GM12878 (cell line): ENCODE measurements around the gene GMDS. TPM values are rescaled to one million over a fixed set of nuclear protein-coding genes. Genes with fewer than 3 reads are reported as not detected.
A peak's percentile ranks its signal among the peaks of the same experiment; 100 is the strongest.

Source experiments
- ATAC-seq: fragments of 200-7000 bp; cut with Tn5 transposase; 3 replicates; pipeline ENCODE4 v1.9.1; 2020; ENCODE audit warnings: mild to moderate bottlenecking, moderate library complexity
- BruUV-seq: library from RNA; stranded (reverse); fragments of 400-500 nt; replicated peaks from 2 replicates; lab custom pipeline; 2021; lab: Mats Ljungman, UMichigan
- CTCF ChIA-PET: fragments of 300-600 bp; sonication (Branson Sonifier 250); formaldehyde crosslinking; extraction: SDS; loops from one replicate; lab custom pipeline; 2021; ENCODE audit warnings: inconsistent platforms; lab: Yijun Ruan, JAX
- POLR2A ChIA-PET: fragments of 350-600 bp; formaldehyde crosslinking; extraction: SDS; loops from one replicate; lab custom pipeline; 2021; ENCODE audit warnings: inconsistent platforms; lab: Charles Lee
- RAD21 ChIA-PET: fragments of 300-600 bp; sonication (Branson Sonifier 250); formaldehyde crosslinking; loops from one replicate; lab custom pipeline; 2023; ENCODE audit warnings: antibody characterized with exemption; ENCODE audit not compliant: unreplicated experiment; lab: Charles Lee
- SMC1A ChIA-PET: fragments of 300-600 bp; sonication (Branson Sonifier 250); formaldehyde crosslinking; loops from one replicate; lab custom pipeline; 2023; ENCODE audit not compliant: unreplicated experiment, uncharacterized antibody; lab: Charles Lee
- DNase-seq: peaks from one replicate; pipeline ENCODE4 v3.0.0-alpha.2; 2011; ENCODE audit warnings: low read depth, low spot score
- FAIRE-seq: peaks from 3 replicates; lab custom pipeline; 2011; peaks lifted over from hg19 to GRCh38; lab: Jason Lieb, UNC
- H2AFZ ChIP-seq: 2 replicates; pipeline ENCODE4 v1.6.0; 2011; ENCODE audit warnings: low read depth, low read length, control low read depth; ENCODE audit not compliant: control insufficient read depth
- H3K27ac ChIP-seq: 2 replicates; pipeline ENCODE4 v1.5.1; 2011; ENCODE audit warnings: control low read depth; ENCODE audit not compliant: control insufficient read depth, insufficient read depth
- H3K27me3 ChIP-seq, 2 experiments: replicated peaks in 1 of 2; 2 replicates each; pipeline versions ENCODE4 v1.6.0 to v1.6.1; 2011; ENCODE audit warnings: low read length in 1 of 2; ENCODE audit not compliant: control insufficient read depth in 2 of 2, insufficient read depth in 2 of 2
- H3K36me3 ChIP-seq, 2 experiments: 2 replicates each; pipeline ENCODE4 v1.5.1; 2011; ENCODE audit warnings: low read length in 1 of 2; ENCODE audit not compliant: control insufficient read depth in 2 of 2, insufficient read depth in 2 of 2
- H3K4me1 ChIP-seq: 2 replicates; pipeline ENCODE4 v1.6.1; 2011; ENCODE audit warnings: mild to moderate bottlenecking, low read length, moderate library complexity, mixed read lengths; ENCODE audit not compliant: control insufficient read depth, insufficient read depth
- H3K4me2 ChIP-seq: 2 replicates; pipeline ENCODE4 v1.6.0; 2011; ENCODE audit warnings: control low read depth; ENCODE audit not compliant: control insufficient read depth, insufficient read depth
- H3K4me3 ChIP-seq: fragments of 200-600 bp; sonication (generic); 2 replicates; pipeline ENCODE4 v1.5.1; 2016
- H3K79me2 ChIP-seq: 2 replicates; pipeline ENCODE4 v1.6.0; 2011; ENCODE audit warnings: low read length; ENCODE audit not compliant: control insufficient read depth, insufficient read depth
- H3K9ac ChIP-seq: 2 replicates; pipeline ENCODE4 v1.8.0; 2011; ENCODE audit warnings: low read length, control low read depth, mixed read lengths; ENCODE audit not compliant: control insufficient read depth, insufficient read depth
- H3K9me3 ChIP-seq: replicated peaks from 3 replicates; pipeline ENCODE4 v1.5.1; 2011; ENCODE audit warnings: mild to moderate bottlenecking, low read length; ENCODE audit not compliant: control insufficient read depth, insufficient read depth
- H4K20me1 ChIP-seq: 2 replicates; pipeline ENCODE4 v1.6.0; 2011; ENCODE audit not compliant: control insufficient read depth, insufficient read depth
- BCL3 ChIP-seq: IDR thresholded peaks from 2 replicates; pipeline ENCODE4 v1.6.1; 2011; ENCODE audit warnings: borderline replicate concordance, low read depth, mild to moderate bottlenecking, moderate library complexity, low read length; ENCODE audit not compliant: insufficient read depth, poor library complexity, severe bottlenecking
- BCLAF1 ChIP-seq: fragments of 450-650 bp; IDR thresholded peaks from 2 replicates; pipeline ENCODE4 v1.6.1; 2017; ENCODE audit warnings: antibody characterized with exemption, mild to moderate bottlenecking, moderate library complexity
- CREM ChIP-seq: IDR thresholded peaks from 2 replicates; pipeline ENCODE4 v1.6.1; 2014; ENCODE audit warnings: antibody characterized with exemption, low read depth
- E2F4 ChIP-seq: IDR thresholded peaks from 2 replicates; pipeline ENCODE4 v1.6.1; 2012; ENCODE audit warnings: low read depth, low read length, improper control_type of control experiment
- RELB ChIP-seq: fragments of 450-650 bp; IDR thresholded peaks from 2 replicates; pipeline ENCODE4 v1.6.1; 2017; ENCODE audit warnings: low read depth, mild to moderate bottlenecking, moderate library complexity
- WGBS: methylation state at CpG from one replicate; pipeline ENCODE4 v1.1.6; 2016; ENCODE audit warnings: low lambda C conversion rate; ENCODE audit not compliant: insufficient replicate concordance, insufficient coverage; ENCODE audit errors: missing lambda C conversion rate; 5-methylcytosine and 5-hydroxymethylcytosine counted together
- in situ Hi-C: fragments of 300-500 bp; cut with MboI; formaldehyde crosslinking; loops from 9 replicates; pipeline ENCODE4 v1.14.3; 2018; ENCODE audit warnings: mixed read lengths
- intact Hi-C: fragments of 100-400 bp; cut with micrococcal nuclease; formaldehyde crosslinking; loops from one replicate; pipeline ENCODE4 v1.14.2; 2022; ENCODE audit not compliant: unreplicated experiment
- polyA plus RNA-seq, 11 experiments: library from polyadenylated mRNA; depleted of rRNA in 4 of 11; unstranded in 6 of 11; stranded (reverse) in 5 of 11; fragments of >200 nt; fragmentation: Nextera tagmentation in 4 of 11; fragmentation: Illumina TruSeq in 1 of 11; extraction: Ambion mirVana in 4 of 11; extraction: Trizol in 1 of 11; gene quantifications; 1 replicate in 1 of 11; 2 replicates in 10 of 11; pipeline versions ENCODE4 v1.2.1 to v1.2.3, GENCODE V29; 2011 to 2016; ENCODE audit warnings: inconsistent platforms in 2 of 11, missing spikeins in 2 of 11, low read depth in 1 of 11
- total RNA-seq, 4 experiments: library from RNA; depleted of rRNA in 3 of 4; stranded (reverse); fragments of >200 nt in 3 of 4; fragmentation: Illumina TruSeq in 1 of 4; extraction: Trizol in 1 of 4; gene quantifications; 2 replicates each; pipeline versions ENCODE4 v1.2.1 to v1.2.3, GENCODE V29; 2013 to 2021

The GMDS gene
- total and polyA plus RNA-seq, 10 of the 15 experiments (the other 5 are each of a cell fraction or from before 2014, with no cell fraction given) = 0.61 to 53.8 (median 29.3) TPM

GRCh38 chr6:1770968-1771723 is 474.3 kb downstream of the GMDS start:
- no peak for DNase-seq
- Histone ChIP-seq H3K4me2 (no peak overlapping the region), H3K9me3 (no peaks in the 10 kb centered on the region), H3K27ac (no peak overlapping the region), H3K27me3 (no peaks in the 10 kb centered on the region), H3K36me3 (no peaks in the 10 kb centered on the region; a peak in 1 of 4 replicates), H3K4me3 (no peak overlapping the region), H3K9ac (no peak overlapping the region), H3K79me2 (no peaks in the 10 kb centered on the region), H3K4me1 (peaks cover 14% of the 10 kb centered on the region; the same call in 1 of the 2 replicates), H4K20me1 (no peaks in the 10 kb centered on the region), H2AFZ (no peak overlapping the region)
- SMC1A ChIA-PET = interaction anchor here (0.8 to 2.0 kb wide), 6 partner anchors 13 to 311 kb away, joined by 3 to 5 read pairs (median 3); no protein-coding TSS in a partner anchor
- RAD21 ChIA-PET = interaction anchor here (0.8 to 1.2 kb wide), 3 partner anchors 11 to 15 kb away, joined by 3 to 4 read pairs (median 4); no protein-coding TSS in a partner anchor
- in situ Hi-C loops = no loop called here
- POLR2A ChIA-PET = interaction anchor here (0.6 to 1.4 kb wide), 2 partner anchors 13 to 23 kb away, joined by 3 read pairs; no protein-coding TSS in a partner anchor
- FAIRE-seq = no peak
- no peak for TF ChIP-seq E2F4
- TF ChIP-seq RELB = no peak
- TF ChIP-seq BCLAF1 = no peak
- peak; percentile 31; the same call in 1 of the 2 replicates for TF ChIP-seq CREM
- peak; percentile 74 for TF ChIP-seq BCL3
- no TSS peak for BruUV-seq
- 62% methylated on average over 5 of the region's 5 CpGs for WGBS
- ATAC-seq = peak; percentile 18; the same call in 1 of the 3 replicates
- intact Hi-C loops = loop anchor here (1.0 to 10.0 kb wide), 2 partner anchors 32 to 166 kb away; partner anchors contain the start of gene FOXC1
- CTCF ChIA-PET = interaction anchor here (0.9 to 3.1 kb wide), 5 partner anchors 14 to 93 kb away, joined by 3 to 7 read pairs (median 3); no protein-coding TSS in a partner anchor
